GM12801 (cell line): ENCODE data around the gene ACP1.

Source experiments
- CTCF ChIP-seq: IDR thresholded peaks from one replicate; pipeline ENCODE4 v1.5.1; 2011; ENCODE audit warnings: control low read depth; ENCODE audit not compliant: insufficient read length; ENCODE audit errors: extremely low read depth

ACP1 gene

DNA sequence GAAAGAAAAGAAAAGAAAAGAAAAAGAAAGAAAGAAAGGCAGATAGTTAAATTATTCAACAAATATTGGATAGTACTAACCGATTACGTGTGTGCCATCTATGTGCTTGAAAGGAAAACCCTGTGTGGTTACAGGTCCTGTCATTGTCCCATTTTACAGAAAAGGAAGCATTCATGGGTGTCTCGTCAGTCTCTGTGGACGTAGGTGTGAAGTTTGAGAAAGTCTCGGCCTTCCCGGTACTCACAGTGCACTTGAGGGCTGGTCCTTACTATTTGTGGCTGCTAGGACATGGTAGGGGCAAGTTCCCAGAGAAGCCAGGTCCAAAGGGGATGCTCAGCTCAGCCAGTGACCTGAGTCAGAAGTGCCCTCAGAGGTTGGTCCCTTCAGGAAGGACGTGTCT lies 20.2 kb upstream of the ACP1 start:
- no peak for TF ChIP-seq CTCF

DNA sequence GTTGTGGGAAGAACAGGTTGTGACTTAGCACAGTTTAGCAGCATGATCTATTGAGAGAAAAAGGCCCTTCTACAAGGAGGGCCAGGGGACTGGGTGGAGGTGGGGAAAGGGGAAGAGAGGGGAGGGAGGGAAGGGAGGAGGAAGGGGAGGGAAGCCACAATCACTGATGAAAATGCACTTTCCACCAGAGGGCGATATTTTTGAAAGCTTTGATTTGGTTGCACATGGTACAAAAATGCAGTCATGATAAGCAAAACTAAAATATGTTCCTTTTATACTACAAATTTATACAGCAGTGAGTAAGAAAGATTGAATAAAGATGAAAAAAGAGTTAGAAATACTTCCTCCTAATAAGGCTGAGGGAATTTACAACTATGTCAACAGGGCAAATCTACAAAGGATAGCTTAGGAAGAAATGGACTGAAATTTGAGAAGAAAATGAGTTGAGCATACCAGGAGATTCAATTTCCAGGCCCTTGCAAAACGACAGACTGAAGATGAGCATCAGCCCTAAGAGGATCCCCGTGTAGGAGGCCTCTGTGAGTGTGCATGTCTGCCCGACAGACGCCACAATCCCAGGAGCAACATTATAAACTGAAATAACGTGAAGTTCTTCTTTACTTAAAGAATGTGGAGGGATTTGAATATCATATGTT lies 18.1 kb upstream of the ACP1 start:
- TF ChIP-seq CTCF = no peak

GRCh38 chr2:248724-249123 lies 16.0 kb upstream of the ACP1 start:
- TF ChIP-seq CTCF = no peak

GRCh38 chr2:249538-250042 lies 15.2 kb upstream of the ACP1 start:
- TF ChIP-seq CTCF = no peak

DNA sequence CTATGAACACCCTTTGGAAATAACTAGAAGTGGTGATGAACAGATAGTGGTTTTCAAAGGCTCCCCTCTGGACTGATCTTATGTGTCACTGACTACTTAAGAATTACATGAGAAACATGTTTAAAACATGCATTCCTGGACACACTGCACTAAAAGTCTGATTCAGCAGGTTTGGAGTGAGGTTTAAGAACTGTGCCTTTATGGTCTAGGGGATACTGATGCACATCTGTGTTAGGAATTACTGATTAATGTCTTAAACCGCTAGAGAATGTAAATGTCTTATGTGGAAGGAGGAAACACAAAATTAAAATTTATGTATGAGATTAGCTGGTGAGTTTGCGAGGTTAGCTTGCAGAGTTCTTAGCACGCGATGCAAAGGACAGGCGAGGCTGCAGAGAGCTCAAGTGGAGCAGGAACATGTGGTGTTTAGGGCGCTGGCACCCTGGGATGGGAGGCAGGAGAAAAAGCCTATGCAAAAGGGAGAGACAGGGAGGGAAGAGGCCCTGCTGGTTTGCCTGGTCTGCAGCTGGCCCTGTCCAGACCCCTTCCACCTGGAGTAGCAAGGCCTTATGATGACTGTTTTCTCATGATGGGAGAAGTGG lies 12.6 kb upstream of the ACP1 start:
- no peak for TF ChIP-seq CTCF

- TF ChIP-seq CTCF = no peak
These were observed 11.5 kb upstream of the ACP1 start for GRCh38 chr2:253202-253638.

GRCh38 chr2:254241-254640 lies 10.5 kb upstream of the ACP1 start:
- no peak for TF ChIP-seq CTCF
